ENCODE data around the gene C6orf47.

DNA sequence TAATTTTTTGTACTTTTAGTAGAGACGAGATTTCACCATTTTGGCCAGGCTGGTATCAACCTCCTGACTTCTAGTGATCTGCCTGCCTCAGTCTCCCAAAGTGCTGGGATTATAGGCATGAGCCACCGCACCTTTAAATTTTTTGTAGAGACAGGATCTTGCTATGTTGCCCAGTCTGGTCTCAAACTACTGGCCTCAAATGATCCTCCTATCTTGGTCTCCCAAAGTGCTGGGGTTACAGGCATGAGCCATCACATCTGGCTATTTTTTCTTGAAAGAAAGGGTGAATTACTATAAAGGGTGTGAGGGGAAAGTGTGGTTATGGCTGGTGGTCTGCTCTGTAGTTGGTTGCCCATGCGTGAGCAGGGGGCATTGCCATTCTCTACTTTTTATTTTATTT lies 47.6 kb upstream of the C6orf47 start:
- TF ChIP-seq CTCF (conservative IDR thresholded peaks at IDR 0.05) (no peak), ZFX (IDR thresholded peaks at IDR 0.05) (no peak)

Data from C4-2B (cell line).